OCI-M1 (cell line): ENCODE measurements around the gene SMARCA5.
"Not testable (repeated sequence)": the region's sequence is repeated elsewhere in the genome, so short reads cannot be mapped to it uniquely, and the experiment has no call there.

Experiments used
- DNase-seq: peaks from one replicate; lab custom pipeline; 2025; lab: John Stamatoyannopoulos, UW

The SMARCA5 gene, protein sequence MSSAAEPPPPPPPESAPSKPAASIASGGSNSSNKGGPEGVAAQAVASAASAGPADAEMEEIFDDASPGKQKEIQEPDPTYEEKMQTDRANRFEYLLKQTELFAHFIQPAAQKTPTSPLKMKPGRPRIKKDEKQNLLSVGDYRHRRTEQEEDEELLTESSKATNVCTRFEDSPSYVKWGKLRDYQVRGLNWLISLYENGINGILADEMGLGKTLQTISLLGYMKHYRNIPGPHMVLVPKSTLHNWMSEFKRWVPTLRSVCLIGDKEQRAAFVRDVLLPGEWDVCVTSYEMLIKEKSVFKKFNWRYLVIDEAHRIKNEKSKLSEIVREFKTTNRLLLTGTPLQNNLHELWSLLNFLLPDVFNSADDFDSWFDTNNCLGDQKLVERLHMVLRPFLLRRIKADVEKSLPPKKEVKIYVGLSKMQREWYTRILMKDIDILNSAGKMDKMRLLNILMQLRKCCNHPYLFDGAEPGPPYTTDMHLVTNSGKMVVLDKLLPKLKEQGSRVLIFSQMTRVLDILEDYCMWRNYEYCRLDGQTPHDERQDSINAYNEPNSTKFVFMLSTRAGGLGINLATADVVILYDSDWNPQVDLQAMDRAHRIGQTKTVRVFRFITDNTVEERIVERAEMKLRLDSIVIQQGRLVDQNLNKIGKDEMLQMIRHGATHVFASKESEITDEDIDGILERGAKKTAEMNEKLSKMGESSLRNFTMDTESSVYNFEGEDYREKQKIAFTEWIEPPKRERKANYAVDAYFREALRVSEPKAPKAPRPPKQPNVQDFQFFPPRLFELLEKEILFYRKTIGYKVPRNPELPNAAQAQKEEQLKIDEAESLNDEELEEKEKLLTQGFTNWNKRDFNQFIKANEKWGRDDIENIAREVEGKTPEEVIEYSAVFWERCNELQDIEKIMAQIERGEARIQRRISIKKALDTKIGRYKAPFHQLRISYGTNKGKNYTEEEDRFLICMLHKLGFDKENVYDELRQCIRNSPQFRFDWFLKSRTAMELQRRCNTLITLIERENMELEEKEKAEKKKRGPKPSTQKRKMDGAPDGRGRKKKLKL

DNA sequence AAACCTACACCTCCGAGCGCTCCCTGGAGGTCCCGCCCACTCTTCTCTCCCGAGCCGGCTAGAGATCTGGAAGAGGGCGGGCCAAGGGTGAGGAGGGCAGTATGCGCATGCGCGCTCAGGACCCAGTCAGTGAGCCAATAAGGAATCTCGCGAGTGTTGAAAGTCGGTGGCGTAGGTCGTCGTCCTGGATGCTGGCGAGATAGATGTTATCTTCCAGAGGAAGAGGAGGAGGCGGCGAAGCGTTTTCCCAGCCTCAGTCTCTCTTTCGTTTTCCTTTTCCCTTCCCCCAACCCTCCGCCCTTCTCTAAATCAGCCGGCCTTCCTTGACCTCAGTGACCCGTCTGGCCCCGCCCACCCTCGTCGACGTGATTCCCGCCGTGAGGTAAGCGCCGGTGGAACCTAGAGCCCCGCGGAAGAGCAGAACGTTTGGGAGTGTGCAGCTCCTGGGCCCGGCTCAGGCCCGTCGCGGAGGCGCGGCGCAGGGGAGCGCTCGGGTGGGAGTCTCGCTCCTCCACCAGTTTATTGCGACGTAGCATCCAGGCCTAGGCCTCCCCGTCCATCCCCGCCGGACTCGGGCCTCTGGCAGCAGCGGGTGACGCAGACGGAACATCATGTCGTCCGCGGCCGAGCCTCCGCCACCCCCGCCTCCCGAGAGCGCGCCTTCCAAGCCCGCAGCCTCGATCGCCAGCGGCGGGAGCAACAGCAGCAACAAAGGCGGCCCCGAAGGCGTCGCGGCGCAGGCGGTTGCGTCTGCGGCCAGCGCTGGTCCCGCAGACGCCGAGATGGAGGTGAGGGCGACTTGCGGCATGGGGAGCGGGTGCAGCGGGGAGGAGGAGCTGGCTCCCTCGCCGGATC is at the start of gene SMARCA5:
Gene SMARCA5 (plus strand): TSS at position 389 of the 855 bp plus-strand sequence. CDS start 223 bp downstream, at position 612.
- peak; percentile 100 for DNase-seq

DNA sequence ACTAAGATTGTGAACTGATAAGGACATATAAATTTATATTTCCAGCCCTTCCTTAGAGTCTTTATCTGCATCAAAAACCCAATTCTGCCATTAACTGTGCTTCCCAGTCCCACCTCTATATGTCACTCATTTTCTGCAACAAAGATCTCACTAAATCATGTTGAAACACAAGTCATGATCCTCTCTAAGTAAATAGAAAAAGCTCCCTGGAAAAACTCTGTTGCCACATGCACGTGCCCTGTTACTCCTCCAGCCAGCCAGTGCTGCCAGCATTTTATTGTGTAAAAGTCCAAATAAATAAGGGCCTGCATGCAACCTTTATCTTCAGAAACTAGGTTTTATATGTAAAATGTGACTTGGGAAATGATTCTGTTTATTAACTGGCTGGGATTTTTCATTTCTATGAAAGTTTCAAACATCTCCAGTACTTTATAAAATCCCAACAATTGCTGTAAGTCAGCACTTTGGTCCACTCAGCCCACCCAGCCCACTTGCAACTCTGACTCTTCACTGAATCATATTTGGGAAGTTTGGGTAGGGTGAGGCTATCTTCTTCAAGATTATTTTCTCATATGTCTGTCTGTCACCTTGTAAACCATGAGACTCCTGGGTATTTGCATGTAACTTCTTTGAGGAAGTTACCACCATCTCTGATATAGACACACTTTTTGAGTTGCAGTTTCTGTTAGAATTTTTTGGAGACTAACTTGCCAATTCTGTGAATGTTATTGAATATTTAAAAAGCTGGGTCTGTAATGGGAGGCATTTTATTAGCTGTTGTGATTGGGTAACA is 40.0 kb upstream of the SMARCA5 start:
- DNase-seq, result peak; percentile 19

DNA sequence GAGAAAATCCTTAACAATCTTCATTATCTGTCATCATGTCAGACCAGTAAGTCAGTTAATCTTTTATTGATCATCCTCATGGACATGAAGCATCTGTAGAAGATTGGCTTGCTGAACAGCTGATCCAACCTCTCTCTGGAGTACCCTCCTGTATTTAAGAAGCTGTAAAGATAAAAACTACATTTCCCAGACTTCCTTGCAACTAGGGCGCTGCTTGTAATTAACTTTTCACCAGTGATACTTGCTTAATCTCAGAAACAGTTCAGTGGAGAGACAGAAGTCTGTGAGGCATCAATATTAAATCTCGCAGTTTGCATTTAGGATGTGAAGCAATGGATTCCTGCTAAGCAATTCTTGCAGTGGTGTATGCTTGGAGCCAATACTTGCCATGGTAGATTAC is 36.0 kb upstream of the SMARCA5 start:
- DNase-seq, result no peak

DNA sequence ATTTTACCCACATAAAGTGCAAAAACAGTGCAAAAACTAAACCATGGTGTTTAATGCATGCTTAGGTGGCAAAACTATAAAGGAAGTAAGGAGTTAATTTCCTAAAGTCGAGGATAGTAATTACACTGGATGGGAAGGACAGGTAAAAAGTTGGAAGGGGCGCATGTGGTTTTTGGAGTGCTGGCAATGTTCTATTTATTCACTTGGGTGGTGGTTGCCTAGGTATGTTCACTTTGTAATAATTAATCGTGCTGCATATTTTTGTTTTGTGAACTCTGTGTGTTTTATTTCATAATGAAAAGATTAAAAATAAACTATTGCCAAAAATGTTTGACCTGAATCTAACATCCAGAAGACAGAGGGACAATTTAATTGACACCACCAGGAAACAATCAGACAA is 32.1 kb upstream of the SMARCA5 start:
- no peak for DNase-seq

DNA sequence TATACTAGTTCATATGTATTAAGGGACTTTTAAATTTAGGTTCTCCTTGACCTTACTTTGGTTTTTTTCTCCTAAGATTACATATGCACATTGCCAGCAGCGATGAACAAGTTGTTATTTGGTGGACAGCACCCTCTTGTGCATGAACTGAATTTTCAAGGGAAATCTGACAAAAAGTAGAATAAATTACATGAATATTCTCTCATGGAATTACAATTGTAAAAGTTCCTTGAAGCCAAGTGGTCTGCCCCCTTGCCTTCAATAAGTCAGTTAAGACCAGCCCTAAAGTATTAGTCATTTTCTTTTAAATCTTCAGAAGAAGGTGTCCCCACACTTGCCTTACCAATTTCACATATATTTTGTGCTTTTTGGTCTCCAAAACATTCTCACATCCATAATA is 30.7 kb upstream of the SMARCA5 start:
- peak; percentile 80 for DNase-seq

DNA sequence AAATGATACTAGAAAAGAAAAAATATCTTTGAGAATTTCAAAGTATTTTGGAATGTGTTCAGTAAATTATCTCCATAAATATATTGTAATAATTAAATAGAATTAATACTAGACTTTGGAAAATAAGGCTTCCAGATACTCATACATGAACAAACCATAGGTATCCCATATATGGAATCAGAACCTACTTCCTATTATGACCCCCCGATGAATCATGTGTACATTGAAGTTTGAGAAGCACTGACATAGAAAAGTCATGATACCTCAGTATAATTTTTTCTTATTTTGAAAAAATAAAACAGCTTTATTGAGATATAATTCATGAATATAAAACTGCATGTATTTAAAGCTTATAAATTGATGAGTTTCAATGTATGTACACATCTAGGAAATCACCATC is 27.2 kb upstream of the SMARCA5 start:
- no peak for DNase-seq

DNA sequence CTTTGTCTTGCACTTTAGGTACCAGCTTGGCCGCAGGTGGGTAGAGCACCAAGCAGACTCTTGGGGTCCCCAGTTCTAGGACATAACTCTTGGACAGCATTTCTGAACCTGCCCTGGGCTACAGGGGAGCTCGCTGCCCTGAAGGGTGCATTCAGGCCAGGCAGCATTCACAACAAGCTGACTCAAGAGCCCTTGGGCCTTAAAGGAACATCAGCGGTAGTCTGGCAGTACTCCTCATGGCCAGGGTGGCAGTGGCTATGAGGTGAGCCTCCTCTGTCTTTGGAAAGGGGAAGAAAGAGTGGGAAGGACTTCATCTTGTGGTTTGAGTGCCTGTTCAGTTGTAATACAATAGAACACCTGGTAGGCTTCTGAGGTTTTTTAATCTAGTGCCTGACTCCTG is 24.8 kb upstream of the SMARCA5 start:
- DNase-seq, result no peak

DNA sequence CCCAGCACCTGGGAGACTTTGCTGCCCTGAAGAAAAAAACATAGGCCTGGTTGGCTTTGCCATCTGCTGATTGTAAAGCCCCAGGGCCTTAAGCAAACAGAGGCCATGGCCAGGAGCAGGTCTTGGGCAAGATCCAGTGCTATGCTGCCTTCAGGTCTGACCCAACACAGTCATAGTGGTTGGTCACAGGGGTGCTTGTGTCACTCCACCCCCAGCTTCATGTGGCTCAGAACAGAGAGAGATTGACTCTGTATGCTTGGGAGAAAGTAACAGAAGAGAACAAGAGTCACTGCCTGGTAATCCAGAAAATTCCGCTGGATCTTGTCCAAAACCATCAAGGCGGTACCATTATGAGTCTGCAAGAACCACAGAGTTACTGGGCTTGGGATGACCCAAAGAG is 24.4 kb upstream of the SMARCA5 start:
- no peak for DNase-seq

DNA sequence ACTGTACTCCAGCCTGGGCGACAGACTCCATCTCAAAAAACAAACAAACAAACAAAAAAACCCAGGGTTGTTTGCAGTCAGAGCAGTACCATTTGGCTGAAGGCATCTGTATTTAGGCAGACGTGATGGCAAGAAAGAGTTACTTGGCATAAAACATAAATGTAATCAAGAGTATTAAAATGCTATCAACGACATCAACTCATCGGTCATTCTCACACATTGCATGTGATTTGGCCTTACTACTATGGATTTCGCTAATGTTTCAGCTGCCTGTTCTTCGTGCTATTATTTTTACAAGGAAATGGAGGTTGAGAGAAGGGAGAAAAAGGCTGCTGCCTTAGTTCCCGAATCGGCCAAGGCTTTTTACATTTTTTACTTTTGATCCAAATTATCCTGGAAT is 15.5 kb upstream of the SMARCA5 start:
- DNase-seq, result no peak

DNA sequence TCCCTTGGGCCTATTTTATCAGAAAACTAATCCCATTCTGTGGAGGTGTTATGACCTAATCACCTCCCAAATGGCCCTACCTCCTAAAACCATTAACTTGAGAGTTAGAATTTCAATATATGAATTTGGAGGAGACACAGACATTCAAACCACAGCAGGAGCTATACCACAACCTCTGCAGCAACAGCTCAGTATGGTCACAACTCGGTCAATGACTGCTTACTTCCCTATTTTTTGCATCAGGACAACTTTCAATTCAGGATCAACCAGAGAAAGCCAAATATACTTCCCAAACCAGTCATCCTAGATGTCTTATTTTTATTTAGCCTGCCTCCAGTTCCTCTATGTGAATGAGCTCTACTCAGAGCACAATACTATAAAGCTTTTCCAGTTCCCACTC is 11.3 kb upstream of the SMARCA5 start:
- DNase-seq, result peak; percentile 49

DNA sequence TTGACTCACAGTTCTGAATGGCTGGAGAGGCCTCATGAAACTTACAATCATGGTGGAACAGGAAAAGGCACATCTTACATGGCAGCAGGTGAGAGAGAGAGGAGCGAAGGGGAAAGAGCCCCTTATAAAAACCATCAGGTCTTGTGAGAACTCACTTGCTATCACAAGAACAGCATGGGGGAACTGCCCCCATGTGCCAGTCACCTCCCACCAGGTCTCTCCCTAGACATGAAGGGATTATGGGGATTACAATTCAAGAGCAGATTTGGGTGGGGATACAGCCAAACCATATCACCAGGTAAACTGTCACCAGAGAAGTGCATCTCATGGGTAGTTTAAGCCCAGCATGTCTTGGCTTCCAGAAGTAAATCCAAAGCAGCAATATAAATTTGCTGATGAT is 7.5 kb upstream of the SMARCA5 start:
- DNase-seq, result no peak

DNA sequence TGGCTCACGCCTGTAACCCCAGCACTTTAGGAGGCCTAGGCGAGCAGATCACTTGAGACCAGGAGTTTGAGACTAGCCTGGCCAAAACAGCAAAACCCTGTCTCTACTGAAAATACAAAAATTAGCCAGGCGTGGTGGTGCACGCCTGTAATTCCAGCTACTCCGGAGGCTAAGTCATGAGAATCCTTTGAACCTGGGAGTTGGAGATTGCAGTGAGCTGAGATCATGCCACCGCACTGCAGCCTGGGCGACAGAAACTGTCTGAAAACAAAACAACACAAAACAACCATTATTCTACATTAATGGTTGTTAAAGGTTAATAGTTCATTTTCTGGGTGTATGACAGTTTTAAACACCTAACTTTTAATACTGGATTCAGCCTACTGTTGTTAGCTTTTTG is 1.6 kb upstream of the SMARCA5 start:
- DNase-seq, result no peak

DNA sequence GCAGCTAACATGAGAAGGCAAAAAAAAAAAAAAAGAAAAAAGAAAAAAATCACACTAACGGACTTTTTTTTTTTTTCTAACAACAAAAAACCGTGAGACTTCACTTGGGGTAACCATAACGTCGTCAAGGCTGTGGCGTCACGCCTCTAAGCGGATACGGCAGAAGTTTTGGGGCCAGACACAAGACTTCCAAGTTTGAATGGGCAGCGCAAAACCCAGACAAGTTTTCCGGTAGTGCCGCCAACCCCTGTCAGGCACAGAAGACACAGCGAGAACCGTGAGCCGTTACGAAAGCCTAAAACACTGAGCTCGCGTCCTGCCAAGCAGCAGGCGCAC is 556 bp upstream of the SMARCA5 start:
- no peak for DNase-seq

DNA sequence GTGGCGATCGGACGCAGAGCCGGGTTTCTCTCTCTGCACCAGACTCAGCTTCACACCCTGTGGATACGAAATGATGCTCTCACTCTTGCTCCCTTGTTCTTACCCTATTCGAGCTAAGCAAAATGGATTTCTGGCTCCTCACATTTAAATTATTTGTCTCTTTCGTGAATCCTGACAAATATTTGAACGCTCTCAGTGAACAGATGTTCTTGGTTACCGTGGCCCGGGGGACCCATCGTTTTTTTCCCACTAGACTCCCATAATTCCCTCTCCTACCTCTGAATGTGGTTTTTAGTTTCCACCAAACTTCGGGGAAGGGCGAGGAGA is 630 bp downstream of the SMARCA5 start:
- DNase-seq, result no peak

DNA sequence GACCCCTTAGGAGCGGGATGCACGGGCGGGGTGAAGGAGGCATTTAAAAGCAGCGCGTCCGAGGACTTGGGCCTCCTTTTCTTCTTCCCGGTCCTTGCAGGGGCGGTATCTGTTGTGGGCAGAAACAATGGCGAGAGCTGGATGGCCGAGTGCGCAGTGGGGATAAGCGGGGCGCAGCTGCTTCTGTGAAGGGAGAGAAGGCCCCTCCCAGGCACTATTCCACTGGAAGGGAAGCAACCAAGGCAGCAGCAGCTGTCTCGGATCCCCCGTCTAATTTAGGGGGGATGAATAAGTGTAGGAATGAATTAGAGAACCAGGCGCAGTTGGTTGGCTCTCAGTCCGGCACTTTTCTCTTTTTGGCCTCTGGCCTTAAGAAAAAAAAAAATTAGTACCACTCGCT is 995 bp downstream of the SMARCA5 start:
- peak; percentile 72 for DNase-seq

DNA sequence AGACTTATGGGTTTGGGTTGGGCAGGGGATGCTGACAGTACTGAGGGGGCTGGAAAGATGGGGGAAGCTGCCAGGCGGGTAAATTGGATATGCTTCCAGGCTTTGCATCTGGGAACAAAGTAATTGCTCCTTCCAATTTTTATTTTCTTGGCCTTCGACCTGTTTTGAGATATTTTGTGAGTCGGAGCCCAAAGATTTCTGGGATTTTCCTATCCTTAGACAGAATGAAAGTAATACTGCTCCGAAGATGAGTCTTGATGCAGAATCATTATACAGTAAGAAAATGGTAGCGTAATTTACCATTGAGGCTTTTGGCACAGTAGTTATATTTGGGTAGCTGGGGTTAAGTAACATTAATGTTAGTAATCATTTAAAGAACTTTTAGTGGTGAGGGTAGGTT is 1.4 kb downstream of the SMARCA5 start:
- DNase-seq, result peak; percentile 52

DNA sequence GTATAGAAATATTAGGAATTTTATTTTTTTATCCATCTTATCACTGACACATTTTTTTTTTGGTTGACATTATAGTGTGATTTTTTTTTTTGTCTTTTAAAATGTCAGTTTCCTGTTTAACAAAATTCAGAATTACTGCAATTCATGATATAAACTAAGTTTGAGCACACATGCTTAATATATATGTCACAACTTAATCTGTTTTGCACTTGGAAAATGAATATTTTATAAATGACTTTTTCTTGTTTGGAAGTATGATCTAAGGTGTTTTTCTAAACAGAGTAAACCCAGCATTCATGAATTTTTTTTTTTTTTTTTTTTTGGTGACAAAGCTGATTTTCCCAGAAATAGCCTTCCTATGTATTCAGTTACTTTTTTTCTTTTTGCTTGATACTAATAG is 2.4 kb downstream of the SMARCA5 start:
- DNase-seq, result no peak

DNA sequence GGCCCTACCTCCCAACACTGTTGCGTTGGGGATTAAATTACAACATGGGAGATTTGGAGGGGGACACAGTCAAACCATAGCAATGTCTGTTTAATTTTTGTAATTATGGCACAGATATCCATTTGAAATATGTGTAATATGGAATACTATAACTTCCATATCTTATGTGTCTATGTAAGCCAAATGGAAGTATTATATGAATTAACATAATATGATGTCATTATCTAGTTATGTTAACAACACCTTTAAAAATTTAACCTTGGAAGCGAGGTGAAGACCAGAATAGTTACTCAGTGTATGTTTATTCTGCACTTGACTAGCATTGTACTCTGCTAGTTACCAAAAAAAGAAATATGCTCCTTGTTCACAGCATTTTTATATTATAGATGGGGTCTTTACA is 4.3 kb downstream of the SMARCA5 start:
- DNase-seq, result no peak

DNA sequence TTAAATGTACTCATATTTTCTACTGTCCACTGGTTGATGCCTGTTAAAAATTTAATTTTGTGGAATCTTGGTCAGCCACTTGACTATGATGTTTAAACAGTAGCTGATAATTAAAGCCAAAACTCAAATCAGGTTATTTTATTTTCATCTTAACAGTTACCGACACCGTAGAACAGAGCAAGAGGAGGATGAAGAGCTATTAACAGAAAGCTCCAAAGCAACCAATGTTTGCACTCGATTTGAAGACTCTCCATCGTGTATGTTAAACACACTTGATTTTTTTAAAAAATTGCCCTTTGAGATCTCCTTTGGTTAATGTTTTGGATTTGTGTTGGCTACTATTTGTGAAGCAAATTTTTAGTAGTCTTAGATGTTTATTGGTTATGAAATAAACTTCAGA is 10.7 kb downstream of the SMARCA5 start:
- no peak for DNase-seq

DNA sequence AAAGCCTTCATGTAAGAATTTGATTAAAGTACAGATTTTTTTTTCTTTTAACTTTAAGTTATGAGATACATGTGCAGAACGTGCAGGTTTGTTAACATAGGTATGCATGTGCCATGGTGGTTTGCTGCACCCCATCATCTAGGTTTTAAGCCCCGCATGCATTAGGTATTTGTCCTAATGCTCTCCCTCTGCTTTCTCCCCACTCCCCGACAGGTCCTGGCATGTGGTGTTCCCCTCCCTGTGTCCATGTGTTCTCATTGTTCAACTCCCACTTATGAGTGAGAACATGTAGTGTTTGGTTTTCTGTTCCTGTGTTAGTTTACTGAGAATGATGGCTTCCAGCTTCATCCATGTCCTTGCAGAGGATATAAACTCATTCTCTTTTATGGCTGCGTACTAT is 14.5 kb downstream of the SMARCA5 start:
- DNase-seq, result not testable (repeated sequence)

DNA sequence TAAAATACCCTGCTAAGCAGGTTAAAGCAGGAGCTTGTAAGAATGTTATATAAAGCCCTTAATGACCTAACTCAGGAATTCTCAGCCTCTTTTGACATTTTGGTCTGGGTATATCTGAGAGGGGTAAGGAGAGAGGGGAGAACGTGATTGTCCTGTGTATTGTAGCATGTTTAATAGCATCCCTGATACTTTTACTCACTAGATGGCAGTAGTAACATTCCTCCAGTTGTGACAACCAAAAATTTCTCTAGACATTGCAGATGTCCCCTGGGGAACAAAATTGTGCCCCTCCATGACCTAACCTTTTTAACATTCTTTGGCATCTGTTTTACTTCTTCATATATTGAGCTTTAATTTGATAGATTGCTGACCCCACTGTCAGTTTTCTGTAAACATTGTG is 17.9 kb downstream of the SMARCA5 start:
- peak; percentile 17 for DNase-seq
